ENCODE results near the gene UBQLN4. TPM values are rescaled to one million over a fixed set of nuclear protein-coding genes. Genes with fewer than 3 reads are reported as not detected.

UBQLN4 gene
- total RNA-seq, 1 donor from 2014 or later, result 32.5 TPM

DNA sequence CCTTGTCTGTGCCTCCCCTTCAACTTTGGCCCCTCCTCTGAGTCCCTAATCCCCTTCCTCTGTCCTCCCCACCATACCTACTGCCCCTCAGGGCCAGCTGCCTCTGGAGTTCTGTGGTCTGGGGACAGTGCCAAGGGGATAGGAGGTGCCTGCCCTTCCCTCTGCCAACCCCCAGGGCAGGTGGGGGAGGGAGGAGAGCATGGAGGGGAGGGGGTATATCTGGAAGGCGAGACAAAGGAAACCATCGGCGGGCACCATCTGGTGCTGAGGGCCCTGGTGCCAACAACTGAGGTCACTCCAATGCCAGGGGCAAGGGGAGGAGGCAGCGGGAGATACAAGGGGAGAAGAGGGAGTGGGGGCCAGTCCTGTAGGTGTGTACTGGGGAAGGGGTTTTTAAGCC lies 16.9 kb upstream of the UBQLN4 start:
- intact Hi-C loops (cut with DNase I), result no loop called here
- H3K36me3 ChIP-seq, result peaks cover 8% of the 10 kb centered on the region
- no peak for TF ChIP-seq CTCF (IDR thresholded peaks at IDR 0.05)

GRCh38 chr1:156069490-156070455 lies 16.2 kb upstream of the UBQLN4 start:
- Histone ChIP-seq H3K9me3 (no peaks in the 10 kb centered on the region), H3K36me3 (peaks cover 8% of the 10 kb centered on the region), H3K4me1 (peaks cover 2% of the 10 kb centered on the region), H3K27me3 (ENCODE audit: low read depth) (no peaks in the 10 kb centered on the region), H3K27ac (peak overlapping the region; percentile 31), H3K4me3 (no peak overlapping the region)
- intact Hi-C loops (cut with DNase I), result no loop called here
- no peak for TF ChIP-seq CTCF (IDR thresholded peaks at IDR 0.05)
- no peak for DNase-seq
- no peak for ATAC-seq

More for the DNA sequence above, 16.9 kb upstream of the UBQLN4 start:
- H3K4me3 ChIP-seq, result no peak overlapping the region
- DNase-seq, result no peak
- no peaks in the 10 kb centered on the region for H3K27me3 ChIP-seq (ENCODE audit: low read depth)
- H3K27ac ChIP-seq, result no peak overlapping the region
- no peak for ATAC-seq
- peaks cover 10% of the 10 kb centered on the region for H3K4me1 ChIP-seq
- H3K9me3 ChIP-seq, result no peaks in the 10 kb centered on the region

GRCh38 chr1:156067262-156067661 lies 13.7 kb upstream of the UBQLN4 start:
- H3K4me3 ChIP-seq, result no peak overlapping the region
- peaks cover 8% of the 10 kb centered on the region for H3K36me3 ChIP-seq
- intact Hi-C loops (cut with DNase I), result no loop called here
- no peak overlapping the region for H3K27ac ChIP-seq
- H3K9me3 ChIP-seq, result no peaks in the 10 kb centered on the region
- ATAC-seq (no peak), DNase-seq (no peak)
- no peaks in the 10 kb centered on the region for H3K4me1 ChIP-seq
- TF ChIP-seq CTCF (IDR thresholded peaks at IDR 0.05), result no peak
- H3K27me3 ChIP-seq (ENCODE audit: low read depth), result no peaks in the 10 kb centered on the region

DNA sequence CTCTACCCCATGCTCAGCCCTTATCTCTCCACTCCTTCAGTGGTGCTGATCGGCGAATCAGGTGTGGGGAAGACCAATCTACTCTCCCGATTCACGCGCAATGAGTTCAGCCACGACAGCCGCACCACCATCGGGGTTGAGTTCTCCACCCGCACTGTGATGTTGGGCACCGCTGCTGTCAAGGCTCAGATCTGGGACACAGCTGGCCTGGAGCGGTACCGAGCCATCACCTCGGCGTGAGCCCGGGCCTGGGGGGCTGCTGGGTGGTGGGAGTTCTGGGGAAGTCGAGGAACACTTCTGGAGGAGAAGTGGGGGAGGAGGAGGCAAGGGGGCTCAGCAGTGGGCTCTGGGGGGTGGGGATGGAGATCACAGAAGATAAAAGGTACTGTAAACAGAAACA lies 12.3 kb upstream of the UBQLN4 start:
- ATAC-seq (no peak), DNase-seq (no peak)
- Histone ChIP-seq H3K27me3 (ENCODE audit: low read depth) (no peaks in the 10 kb centered on the region), H3K36me3 (peaks cover 8% of the 10 kb centered on the region), H3K4me1 (no peaks in the 10 kb centered on the region), H3K4me3 (no peak overlapping the region), H3K27ac (no peak overlapping the region), H3K9me3 (no peaks in the 10 kb centered on the region)
- intact Hi-C loops (cut with DNase I), result no loop called here
- no peak for TF ChIP-seq CTCF (IDR thresholded peaks at IDR 0.05)

- Histone ChIP-seq H3K36me3 (peaks cover 8% of the 10 kb centered on the region), H3K9me3 (no peaks in the 10 kb centered on the region), H3K4me3 (no peak overlapping the region), H3K4me1 (no peaks in the 10 kb centered on the region), H3K27me3 (ENCODE audit: low read depth) (no peaks in the 10 kb centered on the region), H3K27ac (no peak overlapping the region)
- ATAC-seq, result no peak
- intact Hi-C loops (cut with DNase I), result no loop called here
- TF ChIP-seq CTCF (IDR thresholded peaks at IDR 0.05), result no peak
- DNase-seq, result no peak
Measured at GRCh38 chr1:156065212-156065611, 11.6 kb upstream of the UBQLN4 start.

Data from lower lobe of right lung (tissue), 2 donors.